Measurements from ENCODE around the gene PTPRN2. TPM values are rescaled to one million over a fixed set of nuclear protein-coding genes. Genes with fewer than 3 reads are reported as not detected.

PTPRN2 gene
- polyA plus RNA-seq, 1 of the 3 experiments (the other 2 are of a cell fraction) = 4.0 TPM

GRCh38 chr7:157898802-157899505 lies 688.7 kb downstream of the PTPRN2 start (continued):
- TF ChIP-seq IRF3 (IDR thresholded peaks at IDR 0.05; ENCODE audit: low read depth, low read length) (no peak), FOSL2 (IDR thresholded peaks at IDR 0.05; ENCODE audit: borderline replicate concordance, low read depth) (no peak), EP300 (IDR thresholded peaks at IDR 0.05; ENCODE audit: borderline replicate concordance in 1 of 2, low read depth in 1 of 2, low read length in 1 of 2) (no peak), TAF1 (IDR thresholded peaks at IDR 0.05; ENCODE audit: borderline replicate concordance, low read depth, low read length) (no peak)

GRCh38 chr7:157898261-157898660 lies 689.4 kb downstream of the PTPRN2 start:
- DNase-seq = no peak
- WGBS (ENCODE audit: low lambda C conversion rate) = 57% methylated on average over 11 of the region's 11 CpGs
- H3K79me2 ChIP-seq (ENCODE audit: insufficient read depth) = no peaks in the 10 kb centered on the region
- H4K20me1 ChIP-seq (ENCODE audit: insufficient read depth) = no peaks in the 10 kb centered on the region
- peaks cover 5% of the 10 kb centered on the region; the same call in 1 of the 2 replicates for H3K9me3 ChIP-seq
- H3K9me2 ChIP-seq = no peaks in the 10 kb centered on the region
- no peak overlapping the region for H3K9ac ChIP-seq
- no peak overlapping the region for H3K4me2 ChIP-seq
- no peaks in the 10 kb centered on the region for H3F3A ChIP-seq (replicated peaks; ENCODE audit: insufficient read depth)
- POLR2A ChIA-PET = no interaction called here
- no peak overlapping the region for H3K27ac ChIP-seq (ENCODE audit: low read depth in 2 of 2, low read length in 1 of 2)
- TF ChIP-seq GABPA (IDR thresholded peaks at IDR 0.05; ENCODE audit: low read depth) (no peak), MXI1 (IDR thresholded peaks at IDR 0.05; ENCODE audit: low read depth, low read length) (no peak), EZH2phosphoT487 (IDR thresholded peaks at IDR 0.05; ENCODE audit: borderline replicate concordance, low read depth) (no peak), ZBTB33 (IDR thresholded peaks at IDR 0.05; ENCODE audit: borderline replicate concordance, low read depth) (no peak), YY1 (IDR thresholded peaks at IDR 0.05; ENCODE audit: low read depth) (no peak), REST (IDR thresholded peaks at IDR 0.05; ENCODE audit: low read depth, low read length) (no peak), PBX3 (IDR thresholded peaks at IDR 0.05) (no peak), EP300 (IDR thresholded peaks at IDR 0.05; ENCODE audit: borderline replicate concordance in 1 of 2, low read depth in 1 of 2, low read length in 1 of 2) (no peak)
- H2AFZ ChIP-seq (ENCODE audit: low read depth) = no peak overlapping the region
- CTCF ChIA-PET = no interaction called here
- no peak overlapping the region for H3K4me3 ChIP-seq (ENCODE audit: low read depth in 2 of 2, low read length in 1 of 2)
- peaks cover 0 to 19% of the 10 kb centered on the region in 2 experiments; a peak in 1 of 4 replicates for H3K4me1 ChIP-seq (ENCODE audit: control insufficient read depth in 1 of 2, insufficient read depth in 2 of 2, low read depth in 1 of 2, low read length in 1 of 2)
- H3K27me3 ChIP-seq (ENCODE audit: insufficient read depth) = no peaks in the 10 kb centered on the region
- H3K36me3 ChIP-seq (replicated peaks in 1 of 2; ENCODE audit: control insufficient read depth in 1 of 2, insufficient read depth in 2 of 2, low read length in 1 of 2) = no peaks in the 10 kb centered on the region
